Sigmoid colon (tissue), 7 donors: ENCODE data around the gene BAHCC1. TPM values are rescaled to one million over a fixed set of nuclear protein-coding genes. Genes with fewer than 3 reads are reported as not detected.

Experiments
- DNase-seq: peaks from one replicate; pipeline ENCODE4 v3.0.0-alpha.2; 2019
- H3K27ac ChIP-seq, 4 donors: fragments of 200-600 bp; sonication (generic); one replicate each; pipeline ENCODE4 v1.5.1; 2016 to 2019; ENCODE audit warnings: mild to moderate bottlenecking in 1 of 4
- H3K27me3 ChIP-seq, 3 donors: fragments of 200-600 bp; sonication (generic); one replicate each; pipeline ENCODE4 v1.5.1; 2019; ENCODE audit warnings: mild to moderate bottlenecking in 1 of 3
- H3K36me3 ChIP-seq, 4 donors: fragments of 200-600 bp; sonication (generic); one replicate each; pipeline ENCODE4 v1.5.1; 2016 to 2019
- H3K4me1 ChIP-seq, 4 donors: fragments of 200-600 bp; sonication (generic); one replicate each; pipeline ENCODE4 v1.5.1; 2017 to 2019
- H3K4me3 ChIP-seq, 4 donors: fragments of 200-600 bp; sonication (generic); one replicate each; pipeline ENCODE4 v1.5.1; 2017 to 2019; ENCODE audit warnings: mild to moderate bottlenecking in 2 of 4, moderate library complexity in 1 of 4
- H3K9me3 ChIP-seq, 4 donors: fragments of 200-600 bp in 3 of 4; sonication (generic) in 3 of 4; one replicate each; pipeline versions ENCODE4 v1.5.1 to v1.6.1; 2013 to 2019
- EP300 ChIP-seq, 4 donors: sonication (generic); formaldehyde crosslinking; IDR thresholded peaks; one replicate each; pipeline ENCODE4 v1.6.1; 2017; ENCODE audit warnings: antibody characterized with exemption in 4 of 4
- POLR2A ChIP-seq, 2 donors: fragments of 450-650 bp; IDR thresholded peaks; one replicate each; pipeline ENCODE4 v1.6.1; 2016; ENCODE audit warnings: antibody characterized with exemption in 2 of 2, mild to moderate bottlenecking in 2 of 2, moderate library complexity in 2 of 2
- POLR2AphosphoS5 ChIP-seq, 4 donors: sonication (generic); formaldehyde crosslinking; IDR thresholded peaks; one replicate each; pipeline ENCODE4 v1.6.1; 2017; ENCODE audit warnings: antibody characterized with exemption in 4 of 4
- WGBS, 2 donors: extraction: QIAGEN DNeasy Blood & Tissue Kit; methylation state at CpG; one replicate each; pipeline ENCODE4 v1.1.7; 2013; 5-methylcytosine and 5-hydroxymethylcytosine counted together
- intact Hi-C: fragments of 100-400 bp; cut with DNase I; formaldehyde crosslinking; loops from one replicate; pipeline ENCODE4 v1.15.1; 2023
- polyA plus RNA-seq, 3 donors: library from polyadenylated mRNA; stranded (reverse); fragments of 200-250 nt; gene quantifications; one replicate each; pipeline ENCODE4 v1.2.3, GENCODE V29; 2013
- total RNA-seq, 4 donors: library from RNA; depleted of rRNA; stranded (reverse); fragments of >200 nt; gene quantifications; one replicate each; pipeline ENCODE4 v1.1.0, GENCODE V29; 2016
- TF ChIP-seq, protein P1 (sequence below), 4 experiments: fragments of 450-650 bp in 3 of 4; fragments of 200-600 bp in 1 of 4; IDR thresholded peaks; one replicate each; pipeline ENCODE4 v1.5.1; 2016 to 2019; ENCODE audit warnings: antibody characterized with exemption in 4 of 4, mild to moderate bottlenecking in 3 of 4, moderate library complexity in 2 of 4
- donor health status: healthy with polysubstance abuse.
- donor health status: Bipolar disorder and iron deficiency.
- donor health status: healthy.

The BAHCC1 gene
- total and polyA plus RNA-seq, 7 donors: 1.8 to 18.6 (median 6.4) TPM

- intact Hi-C loops: no loop called here
- Histone ChIP-seq H3K27me3 (no peaks in the 10 kb centered on the region), H3K4me3 (no peak overlapping the region), H3K27ac (no peak overlapping the region), H3K36me3 (peaks cover 0 to 31% (median 2%) of the 10 kb centered on the region in 4 donors), H3K9me3 (no peaks in the 10 kb centered on the region), H3K4me1 (no peaks in the 10 kb centered on the region)
- DNase-seq: no peak
- TF ChIP-seq EP300 (IDR thresholded peaks at IDR 0.05) (no peak), POLR2A (IDR thresholded peaks at IDR 0.05) (no peak), POLR2AphosphoS5 (IDR thresholded peaks at IDR 0.05) (no peak)
- TF ChIP-seq, protein P1, sequence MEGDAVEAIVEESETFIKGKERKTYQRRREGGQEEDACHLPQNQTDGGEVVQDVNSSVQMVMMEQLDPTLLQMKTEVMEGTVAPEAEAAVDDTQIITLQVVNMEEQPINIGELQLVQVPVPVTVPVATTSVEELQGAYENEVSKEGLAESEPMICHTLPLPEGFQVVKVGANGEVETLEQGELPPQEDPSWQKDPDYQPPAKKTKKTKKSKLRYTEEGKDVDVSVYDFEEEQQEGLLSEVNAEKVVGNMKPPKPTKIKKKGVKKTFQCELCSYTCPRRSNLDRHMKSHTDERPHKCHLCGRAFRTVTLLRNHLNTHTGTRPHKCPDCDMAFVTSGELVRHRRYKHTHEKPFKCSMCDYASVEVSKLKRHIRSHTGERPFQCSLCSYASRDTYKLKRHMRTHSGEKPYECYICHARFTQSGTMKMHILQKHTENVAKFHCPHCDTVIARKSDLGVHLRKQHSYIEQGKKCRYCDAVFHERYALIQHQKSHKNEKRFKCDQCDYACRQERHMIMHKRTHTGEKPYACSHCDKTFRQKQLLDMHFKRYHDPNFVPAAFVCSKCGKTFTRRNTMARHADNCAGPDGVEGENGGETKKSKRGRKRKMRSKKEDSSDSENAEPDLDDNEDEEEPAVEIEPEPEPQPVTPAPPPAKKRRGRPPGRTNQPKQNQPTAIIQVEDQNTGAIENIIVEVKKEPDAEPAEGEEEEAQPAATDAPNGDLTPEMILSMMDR (IDR thresholded peaks at IDR 0.05): no peak
- 80 to 92% methylated on average over 23 of the region's 23 CpGs for WGBS, 2 donors
Measured at GRCh38 chr17:81452551-81452950, 57.3 kb downstream of the BAHCC1 start.

DNA sequence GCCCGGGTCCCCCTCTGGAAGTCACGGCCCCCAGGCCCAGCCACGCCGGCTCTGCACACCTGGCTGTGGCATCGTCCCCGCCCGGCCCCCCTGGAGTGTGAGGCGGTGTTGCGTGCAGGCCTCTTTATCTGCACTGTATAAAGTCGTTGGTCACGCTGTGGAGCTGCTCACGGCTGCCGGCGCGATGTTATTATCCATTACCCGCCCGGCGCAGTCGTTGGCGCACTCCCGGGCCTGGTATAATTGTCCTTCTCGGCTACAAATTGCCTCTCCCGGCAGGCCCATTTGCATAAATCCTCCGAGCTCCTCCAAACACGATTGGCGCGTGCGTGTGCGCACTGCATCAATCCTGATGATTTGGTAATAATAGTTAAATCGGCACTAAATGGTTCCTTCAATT is 57.8 kb downstream of the BAHCC1 start:
- 75 to 89% methylated on average over 30 of the region's 30 CpGs for WGBS, 2 donors
- Histone ChIP-seq H3K27ac (no peak overlapping the region), H3K27me3 (no peaks in the 10 kb centered on the region), H3K36me3 (peaks cover 0 to 27% (median 2%) of the 10 kb centered on the region in 4 donors), H3K4me3 (no peak overlapping the region), H3K9me3 (no peaks in the 10 kb centered on the region), H3K4me1 (no peaks in the 10 kb centered on the region)
- intact Hi-C loops: no loop called here
- DNase-seq: no peak
- no peak for TF ChIP-seq POLR2AphosphoS5 (IDR thresholded peaks at IDR 0.05)
- TF ChIP-seq POLR2A (IDR thresholded peaks at IDR 0.05): no peak
- TF ChIP-seq, protein P1 (IDR thresholded peaks at IDR 0.05): no peak
- no peak for TF ChIP-seq EP300 (IDR thresholded peaks at IDR 0.05)

DNA sequence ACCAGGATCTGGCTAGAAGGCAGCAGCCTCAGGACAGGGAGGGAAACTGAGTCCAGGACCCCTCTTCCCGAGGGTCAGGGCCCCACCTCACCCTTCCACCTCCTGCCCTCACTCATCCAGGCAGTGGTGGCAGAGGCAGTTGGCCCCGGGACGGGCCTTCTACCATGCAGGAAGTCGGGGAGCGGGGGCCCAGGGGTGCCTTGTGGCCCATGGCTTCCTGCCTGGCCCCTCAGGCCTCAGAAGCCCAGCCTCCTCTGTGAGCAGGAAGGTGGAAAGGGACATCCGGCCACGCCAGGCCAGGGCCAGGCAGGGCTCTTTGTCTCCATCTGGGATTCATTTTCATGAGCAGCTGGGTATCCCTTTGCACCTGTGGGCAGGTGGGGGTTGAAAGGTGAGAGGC is 58.5 kb downstream of the BAHCC1 start:
- no peak overlapping the region for H3K27ac ChIP-seq
- H3K36me3 ChIP-seq: peaks cover 0 to 33% (median 2%) of the 10 kb centered on the region in 4 donors
- no peaks in the 10 kb centered on the region for H3K9me3 ChIP-seq
- no peak for DNase-seq
- intact Hi-C loops: no loop called here
- TF ChIP-seq POLR2AphosphoS5 (IDR thresholded peaks at IDR 0.05) (no peak), EP300 (IDR thresholded peaks at IDR 0.05) (no peak), POLR2A (IDR thresholded peaks at IDR 0.05) (no peak)
- TF ChIP-seq, protein P1 (IDR thresholded peaks at IDR 0.05): no peak
- WGBS, 2 donors: 55 to 86% methylated on average over 7 of the region's 7 CpGs
- H3K4me3 ChIP-seq: no peak overlapping the region
- no peaks in the 10 kb centered on the region for H3K27me3 ChIP-seq
- H3K4me1 ChIP-seq: no peaks in the 10 kb centered on the region

DNA sequence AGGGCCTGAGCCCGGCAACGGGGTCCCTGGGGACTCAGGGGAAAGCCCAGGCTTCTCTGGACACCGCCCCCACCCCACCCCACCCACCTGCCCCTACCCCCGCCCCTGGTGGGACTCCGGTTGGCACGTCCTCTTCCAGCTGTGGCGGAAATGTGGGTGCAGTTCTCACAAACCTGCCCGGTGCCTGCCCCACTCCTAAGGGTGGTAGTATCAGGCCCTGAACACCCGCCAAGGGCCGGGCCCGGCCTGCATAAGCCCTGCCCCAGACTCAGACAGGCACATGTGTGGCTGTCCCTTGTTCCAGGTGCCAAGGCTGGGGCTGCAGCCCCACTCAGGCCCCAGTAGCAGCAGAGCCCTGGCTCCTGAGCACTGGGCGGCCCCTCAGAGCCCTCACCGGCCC is 59.2 kb downstream of the BAHCC1 start:
- Histone ChIP-seq H3K4me1 (no peaks in the 10 kb centered on the region), H3K27me3 (no peaks in the 10 kb centered on the region), H3K27ac (no peak overlapping the region), H3K36me3 (peaks cover 0 to 41% (median 4%) of the 10 kb centered on the region in 4 donors), H3K9me3 (no peaks in the 10 kb centered on the region), H3K4me3 (no peak overlapping the region)
- no peak for DNase-seq
- intact Hi-C loops: no loop called here
- 65 to 92% methylated on average over 13 of the region's 13 CpGs for WGBS, 2 donors
- TF ChIP-seq POLR2AphosphoS5 (IDR thresholded peaks at IDR 0.05) (no peak), EP300 (IDR thresholded peaks at IDR 0.05) (no peak), POLR2A (IDR thresholded peaks at IDR 0.05) (no peak)
- TF ChIP-seq, protein P1 (IDR thresholded peaks at IDR 0.05): no peak

GRCh38 chr17:81455387-81455786 is 60.1 kb downstream of the BAHCC1 start:
- WGBS, 2 donors: 91 to 96% methylated on average over 18 of the region's 18 CpGs
- H3K4me1 ChIP-seq: no peaks in the 10 kb centered on the region
- no peak for DNase-seq
- intact Hi-C loops: no loop called here
- H3K27ac ChIP-seq: no peak overlapping the region
- H3K36me3 ChIP-seq: peaks cover 0 to 48% (median 6%) of the 10 kb centered on the region in 4 donors
- no peaks in the 10 kb centered on the region for H3K27me3 ChIP-seq
- H3K9me3 ChIP-seq: no peaks in the 10 kb centered on the region
- no peak for TF ChIP-seq POLR2A (IDR thresholded peaks at IDR 0.05)
- no peak overlapping the region for H3K4me3 ChIP-seq
